Measurements from ENCODE around the gene MTRFR.
A peak's percentile ranks its signal among the peaks of the same experiment; 100 is the strongest.

Gene MTRFR

DNA sequence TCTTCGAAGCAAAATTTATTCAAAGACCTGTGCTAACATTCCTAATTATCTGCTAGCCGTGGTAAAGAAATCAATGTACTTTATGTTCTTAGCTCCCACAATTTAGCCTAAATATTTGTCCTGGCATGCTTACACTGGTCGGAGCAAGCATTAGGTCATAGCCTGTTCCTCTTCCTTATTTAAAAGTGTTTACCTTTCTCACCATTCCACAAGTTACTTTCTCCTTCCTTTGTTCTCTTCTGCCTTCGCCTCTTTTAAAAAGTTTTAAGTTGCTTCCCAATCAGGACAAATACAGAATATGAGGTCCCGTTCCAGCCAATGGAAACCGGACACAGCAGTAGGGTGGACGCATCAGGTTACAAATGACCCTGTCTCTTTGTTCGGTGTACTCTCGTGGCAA lies 26.8 kb downstream of the MTRFR start:
- no peak for DNase-seq
- TF ChIP-seq GATA1 (IDR thresholded peaks at IDR 0.05; ENCODE audit: low read depth, low read length) = no peak
- TF ChIP-seq POLR2A (IDR thresholded peaks at IDR 0.05; ENCODE audit: low read length) = no peak

GRCh38 chr12:123261196-123261595 lies 28.0 kb downstream of the MTRFR start:
- DNase-seq = no peak
- TF ChIP-seq GATA1 (IDR thresholded peaks at IDR 0.05; ENCODE audit: low read depth, low read length) = no peak

- no peak for DNase-seq
- no peak for TF ChIP-seq GATA1 (IDR thresholded peaks at IDR 0.05; ENCODE audit: low read depth, low read length)
- TF ChIP-seq POLR2A (IDR thresholded peaks at IDR 0.05; ENCODE audit: low read length) = no peak
Observed at GRCh38 chr12:123263196-123263817, 30.1 kb downstream of the MTRFR start.

- DNase-seq = peak; percentile 26 to 33
- TF ChIP-seq POLR2A (IDR thresholded peaks at IDR 0.05; ENCODE audit: low read length) (no peak), GATA1 (IDR thresholded peaks at IDR 0.05; ENCODE audit: low read depth, low read length) (no peak)
Observed at GRCh38 chr12:123264642-123265041, 31.4 kb downstream of the MTRFR start.

DNA sequence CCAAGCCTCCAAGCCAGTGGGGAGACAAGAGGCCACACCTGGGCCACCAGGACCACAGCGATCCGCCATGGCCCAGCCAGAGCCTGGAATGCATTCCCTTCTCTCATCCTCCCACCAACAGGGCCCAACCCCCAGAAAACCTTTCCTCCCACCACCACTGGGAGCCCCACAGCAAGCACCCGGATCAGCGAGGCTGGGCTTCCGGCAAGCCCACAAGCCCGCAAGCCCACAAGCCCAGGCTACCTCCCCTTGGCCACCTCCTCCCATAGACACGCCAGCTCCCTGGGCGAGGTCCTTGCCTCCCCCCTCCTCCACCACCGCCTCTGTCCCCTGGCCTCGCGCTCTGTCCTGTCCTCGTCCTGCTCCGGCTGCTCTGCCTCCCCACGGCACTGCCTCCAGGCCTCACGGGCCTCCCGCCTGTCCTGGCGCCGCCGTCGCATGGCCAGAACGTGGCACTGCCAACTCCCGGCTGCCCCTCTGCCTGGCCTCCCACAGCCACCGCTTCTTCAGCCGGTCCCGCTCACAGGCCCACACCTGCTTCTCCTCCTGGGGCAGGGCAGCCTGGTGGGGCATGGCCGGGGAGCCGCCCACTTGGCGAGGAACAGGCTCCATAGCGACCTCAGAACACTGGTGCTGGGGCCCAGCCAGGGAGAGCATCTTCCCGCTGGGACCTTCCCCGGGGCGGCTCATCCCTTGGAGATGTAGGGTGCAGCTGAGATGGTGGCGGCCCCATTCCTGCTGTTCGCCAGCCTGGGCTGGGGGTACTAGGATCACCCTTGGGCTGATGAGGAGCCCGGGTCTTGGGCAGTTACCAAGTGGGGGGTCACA lies 32.8 kb downstream of the MTRFR start:
- TF ChIP-seq POLR2A (IDR thresholded peaks at IDR 0.05; ENCODE audit: low read length) (no peak), GATA1 (IDR thresholded peaks at IDR 0.05; ENCODE audit: low read depth, low read length) (no peak)
- DNase-seq = no peak

DNA sequence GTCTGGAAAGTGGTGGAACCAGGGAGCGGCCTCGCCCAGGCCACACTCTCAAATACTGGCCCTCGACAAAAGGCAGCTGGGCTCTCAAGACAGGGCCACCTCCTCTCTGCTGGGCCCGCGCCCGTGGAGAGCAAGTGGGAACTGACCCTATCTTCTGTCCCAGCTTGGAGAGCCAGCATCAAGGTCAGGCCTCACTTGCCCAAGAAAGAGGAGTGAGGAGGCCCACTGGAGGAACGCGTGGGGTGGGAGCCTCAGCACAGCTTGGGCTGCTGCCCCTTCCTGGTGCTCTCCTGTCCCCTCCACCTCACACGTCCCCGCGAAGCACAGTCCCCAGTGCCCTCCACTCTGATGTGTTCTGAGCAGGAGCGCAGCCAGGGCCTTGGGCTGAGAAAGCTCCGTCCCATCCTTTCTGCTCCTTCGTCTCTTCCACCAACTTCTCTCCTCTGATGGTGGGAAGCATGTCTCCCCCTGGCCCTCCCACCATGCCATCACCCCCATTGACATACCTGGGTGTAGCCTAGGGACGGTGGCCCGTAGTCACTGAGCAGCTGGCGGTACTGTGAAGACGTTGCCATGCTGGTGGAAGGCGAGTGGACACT lies 33.5 kb downstream of the MTRFR start:
- no peak for TF ChIP-seq POLR2A (IDR thresholded peaks at IDR 0.05; ENCODE audit: low read length)
- no peak for TF ChIP-seq GATA1 (IDR thresholded peaks at IDR 0.05; ENCODE audit: low read depth, low read length)
- no peak for DNase-seq

GRCh38 chr12:123267335-123267920 lies 34.2 kb downstream of the MTRFR start:
- TF ChIP-seq POLR2A (IDR thresholded peaks at IDR 0.05; ENCODE audit: low read length) (no peak), GATA1 (IDR thresholded peaks at IDR 0.05; ENCODE audit: low read depth, low read length) (no peak)
- no peak for DNase-seq

DNA sequence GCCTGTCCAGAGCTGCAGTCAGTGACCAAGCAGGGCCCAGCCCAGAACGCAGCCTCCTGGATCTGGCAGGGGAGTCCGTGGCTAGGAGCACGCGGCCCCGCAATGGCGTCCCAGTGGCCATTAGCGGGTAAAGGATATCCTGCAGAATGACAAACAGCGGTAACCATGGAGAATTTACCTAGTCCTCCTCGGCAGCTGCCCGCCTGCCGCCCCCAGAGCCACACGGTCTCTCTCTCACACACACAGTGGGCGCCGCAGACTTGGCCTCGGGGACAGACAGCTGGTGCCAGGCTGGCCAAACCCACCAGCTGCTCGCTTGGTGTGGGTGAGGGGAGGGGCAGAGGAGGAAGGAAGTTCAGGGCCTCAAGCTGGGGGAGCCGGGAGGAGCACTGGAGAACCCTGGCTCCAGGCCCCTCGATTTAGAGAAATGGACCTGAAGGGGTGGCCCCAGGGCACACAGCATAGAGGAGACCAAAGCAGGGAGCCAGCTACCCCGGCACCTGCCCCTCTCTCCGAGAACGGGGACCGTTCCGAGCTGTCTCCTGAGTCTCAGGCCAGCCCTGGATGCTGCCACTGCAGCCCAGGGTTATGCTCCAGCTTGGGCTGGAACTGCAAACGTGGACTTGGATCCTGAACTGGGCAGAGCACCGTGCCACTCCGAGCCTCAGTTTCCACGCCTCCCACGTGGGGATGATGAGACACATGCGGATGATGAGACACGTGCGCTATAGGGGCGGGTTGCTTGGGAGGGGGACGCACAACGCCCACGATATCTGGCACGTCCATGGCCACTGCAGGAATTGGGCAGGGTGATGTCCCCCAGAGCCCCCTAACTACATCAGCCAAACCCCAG lies 35.0 kb downstream of the MTRFR start:
- no peak for DNase-seq

DNA sequence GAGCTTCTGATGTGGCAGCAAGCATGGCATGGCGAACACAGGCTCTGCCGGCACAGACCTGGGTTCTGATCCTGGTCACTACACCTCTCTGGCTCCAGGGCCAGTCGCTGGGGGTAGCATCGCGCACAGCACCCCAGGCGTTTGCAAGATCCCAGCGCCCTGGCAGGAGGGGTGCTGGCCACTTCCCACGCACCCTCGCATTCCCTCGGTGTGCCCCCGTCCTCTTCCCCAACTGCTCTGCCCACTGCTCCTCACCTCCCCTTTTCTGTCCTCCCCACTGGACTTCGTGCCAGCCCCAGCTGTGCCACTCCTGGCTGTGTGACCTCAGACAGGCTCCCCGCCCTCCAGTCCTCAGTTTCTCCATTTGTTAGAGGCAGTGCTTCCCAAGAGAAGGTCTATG lies 35.6 kb downstream of the MTRFR start:
- TF ChIP-seq POLR2A (IDR thresholded peaks at IDR 0.05; ENCODE audit: low read length) (no peak), GATA1 (IDR thresholded peaks at IDR 0.05; ENCODE audit: low read depth, low read length) (no peak)
- DNase-seq = no peak

More for the DNA sequence above, 35.0 kb downstream of the MTRFR start:
- TF ChIP-seq POLR2A (IDR thresholded peaks at IDR 0.05; ENCODE audit: low read length) = no peak
- no peak for TF ChIP-seq GATA1 (IDR thresholded peaks at IDR 0.05; ENCODE audit: low read depth, low read length)

DNA sequence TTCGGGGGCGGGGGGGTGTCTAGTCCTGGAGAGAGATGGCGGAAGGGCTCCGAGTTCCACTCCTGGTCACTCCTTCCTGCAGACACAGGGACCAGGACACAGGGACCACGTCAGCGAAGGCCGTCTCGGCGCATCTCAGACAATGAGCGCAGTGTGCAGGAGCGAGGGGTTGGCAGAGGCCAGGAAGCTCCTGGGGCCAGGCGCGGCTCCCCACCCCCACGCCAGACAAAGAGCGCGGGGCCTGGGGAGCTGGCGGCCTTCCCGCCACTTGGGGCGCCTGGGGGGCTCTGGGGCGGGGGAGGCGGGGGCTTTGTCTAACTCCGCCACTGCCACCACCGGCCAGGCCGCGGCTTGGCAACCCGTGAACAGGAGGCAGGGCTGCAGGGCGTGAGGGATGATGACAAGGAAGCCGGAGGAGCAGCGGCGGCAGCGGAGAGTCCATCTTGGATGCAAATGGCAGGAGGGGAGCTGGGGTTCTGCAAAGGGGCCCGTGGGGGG lies 36.2 kb downstream of the MTRFR start:
- peak; percentile 66 to 78 for DNase-seq
- TF ChIP-seq GATA1 (IDR thresholded peaks at IDR 0.05; ENCODE audit: low read depth, low read length) (no peak), POLR2A (IDR thresholded peaks at IDR 0.05; ENCODE audit: low read length) (no peak)

GRCh38 chr12:123269896-123270213 lies 36.6 kb downstream of the MTRFR start:
- no peak for DNase-seq
- no peak for TF ChIP-seq GATA1 (IDR thresholded peaks at IDR 0.05; ENCODE audit: low read depth, low read length)
- no peak for TF ChIP-seq POLR2A (IDR thresholded peaks at IDR 0.05; ENCODE audit: low read length)

- DNase-seq = peak; percentile 34 to 37
- TF ChIP-seq GATA1 (IDR thresholded peaks at IDR 0.05; ENCODE audit: low read depth, low read length) (no peak), POLR2A (IDR thresholded peaks at IDR 0.05; ENCODE audit: low read length) (no peak)
Observed at GRCh38 chr12:123270214-123271000, 37.2 kb downstream of the MTRFR start.
